Activated CD8-positive, alpha-beta T cell treated with anti-CD3 and anti-CD28 coated beads, Interleukin-2, amount 10 ng/mL, durations not matched to agents 7 days and 5 days (primary cell): Measurements from ENCODE around the gene NR5A2. TPM values are rescaled to one million over a fixed set of nuclear protein-coding genes. Genes with fewer than 3 reads are reported as not detected.

Experiments
- ATAC-seq: fragments of 150-1000 bp; cut with Tn5 transposase; one replicate; pipeline ENCODE4 v1.10.0; 2021; ENCODE audit warnings: moderate library complexity
- CTCF ChIA-PET: fragments of 350-600 bp; sonication (Branson Sonifier 250); formaldehyde crosslinking; loops from one replicate; lab custom pipeline; 2021; ENCODE audit warnings: antibody characterized with exemption; lab: Charles Lee
- POLR2A ChIA-PET: fragments of 350-600 bp; sonication (Branson Sonifier 250); formaldehyde crosslinking; loops from one replicate; lab custom pipeline; 2021; ENCODE audit warnings: antibody characterized with exemption; lab: Charles Lee
- DNase-seq: peaks from one replicate; pipeline ENCODE4 v3.0.0-alpha.2; 2020
- H3K27ac Mint-ChIP-seq: one replicate; pipeline ENCODE4 v1.8.0; 2021; ENCODE audit warnings: mild to moderate bottlenecking, mixed read lengths
- H3K27me3 Mint-ChIP-seq: one replicate; pipeline ENCODE4 v1.8.0; 2021; ENCODE audit warnings: low read depth, mixed read lengths
- H3K36me3 Mint-ChIP-seq: one replicate; pipeline ENCODE4 v1.8.0; 2021; ENCODE audit warnings: low read depth, mixed read lengths
- H3K4me1 Mint-ChIP-seq: one replicate; pipeline ENCODE4 v1.8.0; 2021; ENCODE audit warnings: low read depth, mixed read lengths
- H3K4me3 Mint-ChIP-seq: one replicate; pipeline ENCODE4 v1.8.0; 2021; ENCODE audit warnings: mild to moderate bottlenecking, mixed read lengths
- H3K9me3 Mint-ChIP-seq: one replicate; pipeline ENCODE4 v1.8.0; 2022; ENCODE audit warnings: mixed read lengths; ENCODE audit not compliant: insufficient read depth
- total RNA-seq, 2 experiments: library from RNA; stranded (reverse); gene quantifications; one replicate each; pipeline ENCODE4 v1.2.3, GENCODE V29; 2021

The NR5A2 gene
- total RNA-seq, 2 experiments from 2014 or later, result not detected

DNA sequence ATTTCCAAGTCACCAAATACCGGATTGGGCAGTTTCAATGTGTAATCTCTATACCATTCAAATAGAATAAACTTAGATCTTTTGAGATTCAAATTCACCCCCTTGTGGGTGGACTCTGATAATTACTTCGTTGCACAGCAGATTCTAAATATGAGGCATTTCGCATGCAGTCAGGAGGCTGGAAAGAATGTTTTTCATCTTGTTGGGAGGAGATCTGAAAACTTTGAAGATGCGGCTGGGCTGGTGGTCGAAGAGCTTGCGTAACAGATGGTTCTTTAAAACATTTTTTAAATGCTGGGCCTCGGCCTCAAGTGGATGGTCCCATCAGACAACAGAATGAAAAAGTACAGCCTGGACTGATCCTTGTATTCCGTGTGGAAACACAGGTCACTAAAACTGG lies 10.4 kb downstream of the NR5A2 start:
- ATAC-seq, result no peak
- POLR2A ChIA-PET, result no interaction called here
- peaks cover 24% of the 10 kb centered on the region for H3K4me1 Mint-ChIP-seq
- DNase-seq, result no peak
- no peaks in the 10 kb centered on the region for H3K36me3 Mint-ChIP-seq
- H3K27ac Mint-ChIP-seq, result no peak overlapping the region
- H3K27me3 Mint-ChIP-seq, result peaks cover 65% of the 10 kb centered on the region
- H3K9me3 Mint-ChIP-seq, result no peaks in the 10 kb centered on the region
- CTCF ChIA-PET, result no interaction called here
- H3K4me3 Mint-ChIP-seq, result no peak overlapping the region

DNA sequence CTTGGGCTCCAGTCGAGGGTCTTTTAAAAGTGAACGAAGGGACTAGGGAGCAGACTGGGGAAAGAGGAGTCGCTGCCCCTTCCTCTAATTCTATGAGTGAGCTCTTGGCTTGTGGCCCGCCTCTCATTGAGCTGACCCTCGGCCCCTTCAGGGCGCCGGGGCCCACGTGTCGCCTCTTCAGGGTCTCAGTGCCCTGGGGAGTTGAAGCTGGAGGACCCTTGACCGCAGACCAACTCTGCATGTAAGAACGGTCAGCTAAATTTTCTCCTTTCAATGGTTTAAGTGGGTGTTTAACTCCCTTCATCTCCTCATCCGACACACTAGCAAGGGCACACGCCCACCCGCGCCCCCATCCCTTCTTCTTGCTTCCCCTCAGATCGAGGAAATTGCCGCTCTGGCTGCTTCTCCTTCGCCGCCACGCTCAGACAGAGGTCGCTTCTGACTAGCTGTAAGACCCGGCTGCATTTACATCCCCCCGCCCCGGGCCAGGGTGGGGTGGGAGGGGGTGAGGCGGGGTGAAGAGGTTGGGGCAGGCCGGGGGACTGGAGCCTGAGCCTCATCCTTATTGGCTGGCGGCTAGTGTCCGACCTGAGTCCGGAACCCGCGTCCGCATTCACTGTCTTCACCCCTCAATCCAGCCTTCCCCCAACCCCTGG lies 10.9 kb downstream of the NR5A2 start:
- peaks cover 27% of the 10 kb centered on the region for H3K4me1 Mint-ChIP-seq
- no peak for ATAC-seq
- no peak overlapping the region for H3K4me3 Mint-ChIP-seq
- peaks cover 70% of the 10 kb centered on the region for H3K27me3 Mint-ChIP-seq
- no peaks in the 10 kb centered on the region for H3K36me3 Mint-ChIP-seq
- ChIA-PET CTCF (no interaction called here), POLR2A (no interaction called here)
- no peak overlapping the region for H3K27ac Mint-ChIP-seq
- DNase-seq, result no peak
- no peaks in the 10 kb centered on the region for H3K9me3 Mint-ChIP-seq

DNA sequence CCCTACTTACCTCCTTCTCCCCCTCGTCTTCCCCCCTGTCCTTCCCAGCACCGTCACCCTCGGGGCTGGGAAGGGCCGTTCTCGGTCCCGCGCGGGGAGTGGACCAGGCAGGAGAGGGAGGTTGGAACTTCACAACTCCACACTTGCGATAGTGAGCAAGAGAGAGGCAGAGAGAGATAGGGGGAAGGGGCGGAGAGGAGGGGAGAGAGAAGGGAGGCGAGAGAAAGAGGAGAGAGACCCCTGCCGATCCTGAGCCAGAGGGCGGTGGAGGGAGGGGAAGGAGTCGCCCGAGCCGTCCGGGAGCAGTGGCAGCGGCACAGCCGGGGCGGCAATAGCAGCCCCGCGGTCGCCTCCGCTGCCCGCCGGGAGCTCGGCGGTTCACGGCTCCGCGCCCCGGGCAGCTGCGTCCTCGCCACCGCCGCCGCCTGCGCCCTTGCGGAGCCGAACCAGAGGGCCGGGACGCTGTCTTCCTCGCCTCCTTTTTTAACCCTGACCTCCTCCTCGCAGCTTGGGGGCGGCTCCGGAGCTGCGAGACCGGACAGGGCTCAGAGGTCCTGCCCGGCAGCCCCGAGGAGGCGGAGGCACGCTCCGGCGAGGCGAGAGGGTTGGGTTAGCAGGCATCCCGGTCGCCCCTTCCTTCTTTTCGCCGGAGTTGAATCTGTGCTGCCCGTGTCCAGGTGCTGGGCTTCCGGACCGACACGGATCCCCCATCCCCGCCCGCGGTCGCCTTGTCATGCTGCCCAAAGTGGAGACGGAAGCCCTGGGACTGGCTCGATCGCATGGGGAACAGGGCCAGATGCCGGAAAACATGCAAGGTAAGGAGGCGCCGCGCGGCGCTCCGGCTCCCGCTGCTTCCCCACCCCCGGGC lies 11.7 kb downstream of the NR5A2 start:
- ChIA-PET CTCF (no interaction called here), POLR2A (no interaction called here)
- peaks cover 75% of the 10 kb centered on the region for H3K27me3 Mint-ChIP-seq
- DNase-seq, result peak; percentile 40
- H3K36me3 Mint-ChIP-seq, result no peaks in the 10 kb centered on the region
- peak; percentile 57 for ATAC-seq
- no peak overlapping the region for H3K27ac Mint-ChIP-seq
- peaks cover 27% of the 10 kb centered on the region for H3K4me1 Mint-ChIP-seq
- peak overlapping the region; percentile 66 for H3K4me3 Mint-ChIP-seq
- H3K9me3 Mint-ChIP-seq, result no peaks in the 10 kb centered on the region

DNA sequence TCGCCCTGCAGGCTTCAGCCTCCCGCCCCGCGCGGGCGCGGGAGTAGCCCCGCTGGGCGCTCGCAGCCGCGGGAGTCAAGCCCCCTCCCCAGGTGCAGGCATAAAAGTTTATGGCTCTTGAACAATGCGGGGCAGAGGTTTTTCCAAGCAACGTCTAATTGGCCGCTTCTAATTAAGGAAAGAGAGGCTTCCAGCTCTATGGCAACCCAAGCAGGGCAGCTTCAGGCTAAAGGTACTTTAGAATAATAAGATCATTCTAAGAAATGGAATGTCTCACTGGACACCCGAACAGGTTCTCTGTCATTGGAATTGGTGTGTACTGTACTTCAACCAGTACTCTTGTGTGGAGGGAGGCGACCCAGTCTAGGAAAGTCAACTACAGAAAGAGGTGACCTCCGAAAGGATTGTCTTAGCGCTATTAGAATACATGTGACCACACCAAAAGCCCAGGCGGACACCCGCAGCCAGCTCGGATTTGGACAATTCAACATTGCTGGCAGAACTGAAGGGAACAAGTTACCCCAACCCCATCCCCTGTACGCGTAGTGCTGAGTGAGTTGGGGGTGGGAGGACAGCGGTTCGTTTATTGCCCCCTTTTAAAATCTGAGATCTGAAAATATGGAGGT lies 12.5 kb downstream of the NR5A2 start:
- DNase-seq (no peak), ATAC-seq (no peak)
- Mint-ChIP-seq H3K4me1 (peaks cover 27% of the 10 kb centered on the region), H3K27me3 (peaks cover 78% of the 10 kb centered on the region), H3K36me3 (no peaks in the 10 kb centered on the region), H3K9me3 (no peaks in the 10 kb centered on the region), H3K27ac (no peak overlapping the region), H3K4me3 (peak overlapping the region; percentile 34)
- ChIA-PET CTCF (no interaction called here), POLR2A (no interaction called here)

DNA sequence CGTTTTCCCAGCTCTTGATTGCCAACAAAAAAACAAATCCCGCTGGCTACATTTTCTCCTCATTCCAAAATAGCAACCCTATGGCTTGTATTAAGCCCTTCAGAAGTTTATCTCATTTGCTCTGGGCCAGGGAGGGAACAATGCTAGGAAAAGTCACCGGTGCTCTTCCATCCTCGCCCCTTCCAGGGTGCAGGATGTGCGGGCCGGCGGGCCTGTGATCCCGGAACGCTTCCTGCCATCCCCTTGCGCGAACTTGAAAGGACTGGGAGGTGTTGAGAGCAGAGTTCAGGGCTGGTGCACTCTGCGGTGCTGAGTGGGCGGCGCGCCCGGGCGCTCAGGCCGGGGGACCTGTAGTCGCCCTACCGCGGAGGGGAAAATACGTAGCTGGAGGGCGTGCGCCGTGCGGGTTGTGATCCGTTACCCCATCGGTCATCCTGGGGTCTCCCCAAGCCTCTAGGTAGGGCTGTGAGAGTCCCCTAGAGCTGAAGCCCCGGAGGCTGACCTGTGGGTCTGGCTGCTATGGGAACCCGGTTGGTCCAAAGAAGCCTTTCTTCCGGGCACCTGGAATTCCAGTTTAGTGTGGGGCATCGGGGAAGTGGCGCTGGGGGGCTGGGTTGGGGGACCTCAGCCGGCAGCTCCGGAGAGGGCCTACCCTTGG lies 13.1 kb downstream of the NR5A2 start:
- Mint-ChIP-seq H3K4me3 (no peak overlapping the region), H3K27ac (no peak overlapping the region), H3K9me3 (no peaks in the 10 kb centered on the region), H3K36me3 (no peaks in the 10 kb centered on the region), H3K27me3 (peaks cover 82% of the 10 kb centered on the region), H3K4me1 (peaks cover 26% of the 10 kb centered on the region)
- CTCF ChIA-PET, result no interaction called here
- POLR2A ChIA-PET, result no interaction called here
- DNase-seq (no peak), ATAC-seq (no peak)

DNA sequence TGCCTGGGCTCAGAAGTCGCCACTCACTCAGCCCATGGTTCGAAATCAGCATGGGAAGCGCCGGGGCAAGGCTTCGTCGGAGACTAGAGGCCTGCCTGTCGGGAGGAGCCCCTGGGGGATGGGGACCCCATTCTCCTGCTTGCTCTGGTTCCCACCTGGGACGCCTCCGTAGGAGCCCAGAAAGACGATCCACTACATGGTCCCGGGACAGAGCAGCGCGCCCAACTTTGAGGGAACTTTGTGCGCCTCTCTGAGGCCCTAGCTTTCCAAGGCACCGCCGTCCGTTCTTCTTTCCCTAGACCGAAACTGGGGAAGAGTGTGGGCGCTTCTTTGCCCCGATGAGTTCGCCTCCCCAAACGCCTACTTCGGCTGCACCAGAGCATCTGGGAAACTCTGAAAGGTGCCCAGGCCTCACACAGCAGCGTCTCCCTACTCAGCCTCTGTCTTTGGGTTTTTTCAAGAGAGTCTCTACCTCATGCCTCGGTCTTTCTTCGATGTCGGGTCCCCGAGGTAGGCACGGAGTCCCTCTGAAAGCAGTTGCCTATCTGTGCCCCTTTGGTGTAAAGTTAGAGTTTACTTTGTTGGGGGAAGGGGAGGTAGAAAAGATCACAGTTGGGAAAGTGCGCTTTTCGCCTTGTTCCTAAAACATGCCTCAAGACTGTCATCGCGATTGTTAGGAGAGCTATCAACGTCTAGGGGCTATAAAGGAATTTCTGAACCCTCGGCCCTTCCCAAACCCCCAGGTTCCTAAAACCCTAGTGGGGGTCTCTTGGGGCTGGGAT lies 14.0 kb downstream of the NR5A2 start:
- ATAC-seq, result no peak
- no peaks in the 10 kb centered on the region for H3K9me3 Mint-ChIP-seq
- CTCF ChIA-PET, result no interaction called here
- POLR2A ChIA-PET, result no interaction called here
- H3K27me3 Mint-ChIP-seq, result peaks cover 76% of the 10 kb centered on the region
- H3K4me3 Mint-ChIP-seq, result no peak overlapping the region
- no peak overlapping the region for H3K27ac Mint-ChIP-seq
- H3K36me3 Mint-ChIP-seq, result no peaks in the 10 kb centered on the region
- peaks cover 20% of the 10 kb centered on the region for H3K4me1 Mint-ChIP-seq
- no peak for DNase-seq

DNA sequence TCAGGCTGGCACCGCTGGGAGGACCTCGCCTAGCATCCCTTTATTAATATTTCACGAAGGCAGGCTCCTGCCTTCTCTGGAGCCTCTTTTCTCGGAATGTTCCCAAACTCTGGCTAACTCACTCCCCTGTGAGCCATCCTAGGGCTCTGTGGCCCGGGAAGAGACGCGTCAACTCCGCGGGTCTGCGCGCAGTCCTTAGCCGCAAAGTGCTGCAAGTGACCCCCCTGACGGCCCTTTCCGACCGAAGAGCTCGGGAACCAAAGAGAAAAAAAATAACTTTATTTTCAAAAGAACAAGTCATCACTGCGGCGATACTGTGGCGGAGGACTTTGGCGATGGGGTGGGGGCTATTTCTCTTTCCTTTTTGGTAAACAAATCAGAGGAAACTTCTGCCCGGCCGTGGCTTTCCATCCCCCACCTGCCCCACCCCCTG lies 14.6 kb downstream of the NR5A2 start:
- H3K27ac Mint-ChIP-seq, result no peak overlapping the region
- CTCF ChIA-PET, result no interaction called here
- peaks cover 70% of the 10 kb centered on the region for H3K27me3 Mint-ChIP-seq
- ATAC-seq (no peak), DNase-seq (no peak)
- H3K4me1 Mint-ChIP-seq, result peaks cover 20% of the 10 kb centered on the region
- POLR2A ChIA-PET, result no interaction called here
- H3K4me3 Mint-ChIP-seq, result peak overlapping the region; percentile 22
- H3K9me3 Mint-ChIP-seq, result no peaks in the 10 kb centered on the region
- no peaks in the 10 kb centered on the region for H3K36me3 Mint-ChIP-seq

DNA sequence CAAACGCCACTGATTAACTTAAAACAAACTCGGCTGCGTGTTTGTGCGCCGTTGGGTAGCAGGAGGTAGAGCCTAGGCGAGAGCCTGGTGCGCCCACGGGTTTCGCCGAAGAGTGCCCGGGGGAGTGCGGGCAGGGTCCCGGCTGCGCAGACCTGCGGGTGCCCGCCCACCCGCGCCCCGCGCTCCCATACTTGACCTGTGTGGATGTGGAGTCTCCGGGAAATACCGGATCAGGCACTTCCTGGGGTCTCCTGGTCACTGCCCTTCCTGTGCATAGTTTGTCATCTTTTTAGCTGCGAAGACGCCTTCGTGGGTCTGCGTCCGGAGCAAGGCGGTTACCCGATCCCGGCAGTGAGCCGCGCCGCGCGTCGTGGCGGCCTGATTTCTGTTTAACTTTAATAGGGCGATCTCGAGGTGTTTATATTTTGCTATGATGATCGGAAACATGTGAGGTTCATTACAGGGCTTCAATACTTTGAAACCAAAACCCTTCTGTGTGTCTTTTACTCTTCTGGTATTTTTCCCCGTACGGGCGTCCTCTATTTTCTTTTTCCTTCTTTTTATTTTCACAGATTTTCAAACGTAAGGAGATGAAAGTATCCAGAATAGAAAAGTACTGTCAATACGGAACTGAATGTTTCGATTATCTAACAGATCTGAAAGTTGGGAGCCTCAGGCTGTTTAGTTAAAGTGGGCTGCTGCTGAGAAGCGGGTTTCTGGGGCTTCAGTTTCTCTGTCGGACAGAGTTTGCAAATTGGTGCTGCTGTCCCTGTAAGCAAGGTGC lies 15.2 kb downstream of the NR5A2 start:
- ChIA-PET CTCF (no interaction called here), POLR2A (no interaction called here)
- peak; percentile 29 for ATAC-seq
- DNase-seq, result no peak
- H3K27ac Mint-ChIP-seq, result peak overlapping the region; percentile 22
- peak overlapping the region; percentile 57 for H3K4me3 Mint-ChIP-seq
- peaks cover 20% of the 10 kb centered on the region for H3K4me1 Mint-ChIP-seq
- peaks cover 64% of the 10 kb centered on the region for H3K27me3 Mint-ChIP-seq
- H3K9me3 Mint-ChIP-seq, result no peaks in the 10 kb centered on the region
- H3K36me3 Mint-ChIP-seq, result no peaks in the 10 kb centered on the region

DNA sequence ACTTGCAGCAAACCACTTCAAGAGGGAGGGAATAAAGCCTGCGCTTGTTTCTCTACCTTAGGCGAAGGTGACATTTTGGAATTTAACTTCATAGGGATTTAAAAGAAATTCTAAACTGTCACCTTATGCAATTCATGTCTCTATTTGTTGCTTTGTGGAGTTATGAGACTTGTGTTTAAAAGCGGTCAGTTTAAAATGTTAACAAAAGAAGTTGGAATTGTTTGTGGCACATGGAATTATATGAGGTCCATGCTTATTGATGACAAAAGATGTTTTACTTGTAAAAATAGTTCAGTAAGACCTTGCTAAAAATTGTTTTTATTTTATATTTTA lies 15.8 kb downstream of the NR5A2 start:
- no peaks in the 10 kb centered on the region for H3K36me3 Mint-ChIP-seq
- DNase-seq (no peak), ATAC-seq (no peak)
- CTCF ChIA-PET, result no interaction called here
- peak overlapping the region; percentile 57 for H3K4me3 Mint-ChIP-seq
- peaks cover 62% of the 10 kb centered on the region for H3K27me3 Mint-ChIP-seq
- POLR2A ChIA-PET, result no interaction called here
- H3K9me3 Mint-ChIP-seq, result no peaks in the 10 kb centered on the region
- H3K27ac Mint-ChIP-seq, result no peak overlapping the region
- peaks cover 20% of the 10 kb centered on the region for H3K4me1 Mint-ChIP-seq

DNA sequence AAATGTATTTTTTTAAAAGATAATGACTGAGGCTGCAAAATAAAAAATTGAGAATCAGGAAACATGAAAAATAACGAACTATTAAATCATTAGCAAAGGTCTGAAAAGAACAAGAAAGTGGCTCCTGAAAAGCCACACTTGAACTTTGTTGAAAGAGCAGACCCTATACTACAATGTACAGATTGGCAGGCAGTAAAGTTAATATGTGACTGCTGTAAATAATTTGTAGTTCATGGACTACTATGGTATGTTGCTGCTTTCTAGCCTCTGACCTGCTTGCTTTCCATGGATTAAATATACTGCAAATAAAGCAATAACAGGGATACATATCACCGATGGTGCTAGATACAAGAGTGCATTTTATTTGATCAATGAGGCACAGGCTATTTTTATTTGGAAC lies 18.6 kb downstream of the NR5A2 start:
- Mint-ChIP-seq H3K27ac (no peak overlapping the region), H3K9me3 (no peaks in the 10 kb centered on the region), H3K4me1 (peaks cover 9% of the 10 kb centered on the region), H3K4me3 (no peak overlapping the region), H3K27me3 (peaks cover 55% of the 10 kb centered on the region), H3K36me3 (no peaks in the 10 kb centered on the region)
- ChIA-PET CTCF (no interaction called here), POLR2A (interaction anchor here (0.6 kb wide), 1 partner anchor 269 kb away, joined by 3 read pairs; no protein-coding TSS in a partner anchor)
- no peak for DNase-seq
- no peak for ATAC-seq

DNA sequence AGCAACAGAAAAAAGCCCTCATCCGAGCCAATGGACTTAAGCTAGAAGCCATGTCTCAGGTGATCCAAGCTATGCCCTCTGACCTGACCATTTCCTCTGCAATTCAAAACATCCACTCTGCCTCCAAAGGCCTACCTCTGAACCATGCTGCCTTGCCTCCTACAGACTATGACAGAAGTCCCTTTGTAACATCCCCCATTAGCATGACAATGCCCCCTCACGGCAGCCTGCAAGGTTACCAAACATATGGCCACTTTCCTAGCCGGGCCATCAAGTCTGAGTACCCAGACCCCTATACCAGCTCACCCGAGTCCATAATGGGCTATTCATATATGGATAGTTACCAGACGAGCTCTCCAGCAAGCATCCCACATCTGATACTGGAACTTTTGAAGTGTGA lies 20.7 kb downstream of the NR5A2 start:
- Mint-ChIP-seq H3K36me3 (no peaks in the 10 kb centered on the region), H3K27me3 (peaks cover 43% of the 10 kb centered on the region), H3K27ac (no peak overlapping the region), H3K4me3 (no peak overlapping the region), H3K4me1 (no peaks in the 10 kb centered on the region), H3K9me3 (no peaks in the 10 kb centered on the region)
- ATAC-seq (no peak), DNase-seq (no peak)
- CTCF ChIA-PET, result no interaction called here
- POLR2A ChIA-PET, result no interaction called here
